ENCODE measurements around the gene NTN1.

The NTN1 gene

GRCh38 chr17:9007052-9007714 is 14.1 kb upstream of the NTN1 start:
- Histone ChIP-seq H3K27ac (no peak overlapping the region), H3K4me3 (no peak overlapping the region)
- no peak for DNase-seq (ENCODE audit: low spot score)
- TF ChIP-seq CTCF (IDR thresholded peaks at IDR 0.05) = no peak

- DNase-seq (ENCODE audit: low spot score) = no peak
- no peak for TF ChIP-seq CTCF (IDR thresholded peaks at IDR 0.05)
- Histone ChIP-seq H3K4me3 (no peak overlapping the region), H3K27ac (no peak overlapping the region)
Measured at GRCh38 chr17:9009096-9009495, 12.2 kb upstream of the NTN1 start.

GRCh38 chr17:9009737-9010136 is 11.6 kb upstream of the NTN1 start:
- TF ChIP-seq CTCF (IDR thresholded peaks at IDR 0.05) = no peak
- H3K4me3 ChIP-seq = no peak overlapping the region
- no peak overlapping the region for H3K27ac ChIP-seq
- DNase-seq (ENCODE audit: low spot score) = no peak

- Histone ChIP-seq H3K27ac (no peak overlapping the region), H3K4me3 (no peak overlapping the region)
- DNase-seq (ENCODE audit: low spot score) = no peak
- no peak for TF ChIP-seq CTCF (IDR thresholded peaks at IDR 0.05)
Measured at GRCh38 chr17:9011001-9011400, 10.3 kb upstream of the NTN1 start.

- no peak for TF ChIP-seq CTCF (IDR thresholded peaks at IDR 0.05)
- no peak overlapping the region for H3K27ac ChIP-seq
- no peak for DNase-seq (ENCODE audit: low spot score)
- H3K4me3 ChIP-seq = no peak overlapping the region
Measured at GRCh38 chr17:9016941-9017552, 4.3 kb upstream of the NTN1 start.

- DNase-seq (ENCODE audit: low spot score) = no peak
- no peak for TF ChIP-seq CTCF (IDR thresholded peaks at IDR 0.05)
- Histone ChIP-seq H3K4me3 (no peak overlapping the region), H3K27ac (no peak overlapping the region)
Measured at GRCh38 chr17:9018726-9019125, 2.6 kb upstream of the NTN1 start.

Measured in coronary artery (tissue), 2 donors.